ENCODE results near the gene PRICKLE4. TPM values are rescaled to one million over a fixed set of nuclear protein-coding genes. Genes with fewer than 3 reads are reported as not detected.

The PRICKLE4 gene
- total and polyA plus RNA-seq, 2 of the 4 experiments (the other 2 are of a cell fraction), result 0.72 TPM; not detected in 1

DNA sequence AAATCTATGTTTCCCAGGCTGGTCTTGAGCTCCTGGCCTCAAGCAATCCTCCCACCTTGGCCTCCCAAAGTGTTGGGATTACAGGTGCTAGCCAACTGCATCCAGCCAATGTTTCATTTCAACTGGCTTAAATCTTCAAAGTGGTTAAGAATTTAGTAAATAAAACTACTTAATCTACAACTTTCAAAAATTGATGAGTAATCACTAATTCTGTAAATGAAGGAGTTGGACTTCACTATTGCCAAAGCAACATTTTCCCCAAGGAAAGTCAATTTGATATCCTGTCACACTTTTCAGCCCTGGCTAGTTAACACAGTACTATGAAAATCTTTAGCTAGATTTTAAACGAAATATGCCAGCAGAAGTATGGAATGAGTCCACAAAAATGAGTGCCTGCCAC is 10.7 kb downstream of the PRICKLE4 start:
- no peak overlapping the region for H3K27ac ChIP-seq (ENCODE audit: insufficient read depth, low read length)
- TF ChIP-seq FOS (IDR thresholded peaks at IDR 0.05; ENCODE audit: low read depth, low read length), result no peak
- peak; percentile 95 for TF ChIP-seq MAFK (IDR thresholded peaks at IDR 0.05; ENCODE audit: low read depth, low read length)
- in situ Hi-C loops (cut with MboI; ENCODE audit: low sequenced_read_pairs), result no loop called here

More for the DNA sequence above, 10.7 kb downstream of the PRICKLE4 start:
- ChIA-PET CTCF (interaction anchor here (1.1 kb wide), 1 partner anchor 10 kb away, joined by 4 read pairs; no protein-coding TSS in a partner anchor), POLR2A (ENCODE audit: unreplicated experiment) (interaction anchor here (0.6 kb wide), 1 partner anchor 97 kb away, joined by 3 read pairs; no protein-coding TSS in a partner anchor)
- Histone ChIP-seq H3K4me3 (ENCODE audit: insufficient read depth, low read depth, low read length) (no peak overlapping the region), H3K9me1 (ENCODE audit: insufficient read depth, low read length) (0 out of 2 replicates have a peak, but pooled peaks cover 3% of the 10 kb centered on the region), H2AFZ (replicated peaks; ENCODE audit: low read length, poor library complexity) (no peak overlapping the region), H3K4me1 (ENCODE audit: control insufficient read depth, insufficient read depth, low read length) (no peaks in the 10 kb centered on the region), H3K27me3 (ENCODE audit: control insufficient read depth, insufficient read depth, low read length) (no peaks in the 10 kb centered on the region), H4K20me1 (ENCODE audit: insufficient read depth, low read length) (no peaks in the 10 kb centered on the region), H3K79me1 (ENCODE audit: low read depth in 1 of 2, low read length in 2 of 2) (peaks cover 21 to 22% of the 10 kb centered on the region in 2 experiments), H3K18ac (ENCODE audit: low read depth, low read length) (no peak overlapping the region), H3K23ac (ENCODE audit: low read depth, low read length) (no peak overlapping the region), H2BK20ac (ENCODE audit: low read depth, low read length) (no peak overlapping the region), H3K4me2 (ENCODE audit: low read depth, low read length) (no peak overlapping the region), H3K36me3 (ENCODE audit: control insufficient read depth, insufficient read depth, low read length) (peaks cover 21% of the 10 kb centered on the region), H3K4ac (ENCODE audit: low read depth, low read length) (no peak overlapping the region), H2AK5ac (ENCODE audit: low read depth, low read length) (no peak overlapping the region), H4K8ac (ENCODE audit: low read depth in 2 of 2, low read length in 2 of 2) (no peak overlapping the region), H3K56ac (ENCODE audit: extremely low read depth, insufficient read depth, low read length) (no peak overlapping the region), H4K91ac (ENCODE audit: insufficient read depth, low read depth, low read length) (no peak overlapping the region), H2BK5ac (ENCODE audit: low read depth, low read length, poor library complexity, severe bottlenecking) (no peak overlapping the region), H2BK120ac (ENCODE audit: low read depth, low read length) (no peak overlapping the region), H3K14ac (replicated peaks; ENCODE audit: low read depth, low read length) (no peak overlapping the region), H4K5ac (ENCODE audit: low read depth, low read length) (no peak overlapping the region), H2AK9ac (replicated peaks; ENCODE audit: low read depth, low read length, poor library complexity) (no peak overlapping the region), H3K9me3 (ENCODE audit: control insufficient read depth, insufficient read depth, low read length) (no peaks in the 10 kb centered on the region), H2BK15ac (ENCODE audit: low read depth, low read length) (no peak overlapping the region), H3K9ac (ENCODE audit: low read depth, low read length) (no peak overlapping the region)
- intact Hi-C loops (cut with micrococcal nuclease) (no loop called here), dilution Hi-C loops (cut with HindIII; ENCODE audit: low sequenced_read_pairs, unreplicated experiment) (no loop called here)
- DNase-seq (no peak), ATAC-seq (ENCODE audit: low read depth) (no peak)
- no TSS peak for BruUV-seq (replicated peaks)
- no CpG with 5 or more reads among the region's 1 CpG for WGBS, 2 experiments (ENCODE audit: extremely low coverage in 2 of 2, insufficient read length in 1 of 2)
